Left lung (tissue), 14 donors: ENCODE results near the gene CAPZA2. TPM values are rescaled to one million over a fixed set of nuclear protein-coding genes. Genes with fewer than 3 reads are reported as not detected.
"Not testable (repeated sequence)": the region's sequence is repeated elsewhere in the genome, so short reads cannot be mapped to it uniquely, and the experiment has no call there.

ENCODE experiments used
- ATAC-seq: fragments of 200-7000 bp; cut with Tn5 transposase; one replicate; pipeline ENCODE4 v1.9.1; 2020; ENCODE audit warnings: moderate library complexity
- DNase-seq, 4 donors: peaks; one replicate each; pipeline ENCODE4 v3.0.0-alpha.2; 2013 to 2020
- H3K27ac ChIP-seq, 2 donors: fragments of 200-600 bp; sonication (generic) in 1 of 2; one replicate each; pipeline versions ENCODE4 v1.5.0 to v1.8.0; 2020 to 2021
- H3K27me3 ChIP-seq, 2 donors: fragments of 200-600 bp; sonication (generic) in 1 of 2; one replicate each; pipeline versions ENCODE4 v1.5.0 to v1.8.0; 2020 to 2021
- H3K36me3 ChIP-seq, 2 donors: fragments of 200-600 bp; sonication (generic) in 1 of 2; one replicate each; pipeline versions ENCODE4 v1.5.0 to v1.8.0; 2020 to 2021
- H3K4me1 ChIP-seq, 2 donors: fragments of 200-600 bp; one replicate each; pipeline ENCODE4 v1.8.0; 2021
- H3K4me3 ChIP-seq, 2 donors: fragments of 200-600 bp; sonication (generic) in 1 of 2; one replicate each; pipeline versions ENCODE4 v1.5.0 to v1.8.0; 2020 to 2021; ENCODE audit warnings: mild to moderate bottlenecking in 1 of 2
- H3K9me3 ChIP-seq, 2 donors: fragments of 200-600 bp; sonication (generic) in 1 of 2; one replicate each; pipeline versions ENCODE4 v1.5.0 to v1.8.0; 2020 to 2021
- CTCF ChIP-seq, 2 donors: fragments of 200-600 bp; sonication (generic) in 1 of 2; IDR thresholded peaks; one replicate each; pipeline versions ENCODE4 v1.5.0 to v1.8.0; 2021; ENCODE audit warnings: antibody characterized with exemption in 2 of 2
- intact Hi-C, 2 donors: fragments of 100-400 bp; cut with DNase I; formaldehyde crosslinking; loops; one replicate each; pipeline versions ENCODE4 v1.11.2 to v1.14.2; 2022
- long read RNA-seq, 12 donors: library from polyadenylated mRNA in 2 of 12; unstranded in 2 of 12; transcript quantifications; one replicate each; pipeline ENCODE4 v2.0.0 and lab custom pipeline, GENCODE V29; 2019 to 2026
- polyA plus RNA-seq, 6 donors: library from polyadenylated mRNA; unstranded; fragments of 120-200 nt; gene quantifications; one replicate each; pipeline ENCODE4 v1.2.1, GENCODE V29; 2013; ENCODE audit not compliant: insufficient read length in 6 of 6
- total RNA-seq, 2 donors: library from RNA; stranded (reverse); fragmentation: NEBNext Ultra II Directional; extraction: Animal tissue kit (Norgen Biotek cat#: 25700); gene quantifications; one replicate each; pipeline ENCODE4 v1.2.1, GENCODE V29; 2021
- donor health status: DM: no; HTN: yes; CAD: no.
- donor health status: DM: no; HTN: no; CAD: no.

CAPZA2 gene
- 100 to 1,000 TPM; 234 to 286 TPM for total RNA-seq
- polyA plus RNA-seq = 100 to 1,000 TPM; 129 to 163 (median 144) TPM
- long read RNA-seq, donor 1, full-length matches to known transcripts = 77 of 88 reads
- long read RNA-seq, donor 1, partial matches to known transcripts = 11 of 88 reads
- long read RNA-seq, donor 1, other reads (novel, unspliced or antisense) = 0 of 88 reads
- long read RNA-seq, donor 2, full-length matches to known transcripts = 50 of 50 reads
- long read RNA-seq, donor 2, partial matches to known transcripts = 0 of 50 reads
- long read RNA-seq, donor 2, other reads (novel, unspliced or antisense) = 0 of 50 reads
- long read RNA-seq, donor 3, full-length matches to known transcripts = 64 of 101 reads
- long read RNA-seq, donor 3, partial matches to known transcripts = 37 of 101 reads
- long read RNA-seq, donor 3, other reads (novel, unspliced or antisense) = 0 of 101 reads
- long read RNA-seq, donor 4, full-length matches to known transcripts = 52 of 66 reads
- long read RNA-seq, donor 4, partial matches to known transcripts = 8 of 66 reads
- long read RNA-seq, donor 4, other reads (novel, unspliced or antisense) = 6 of 66 reads
- long read RNA-seq, donor 5, full-length matches to known transcripts = 55 of 86 reads
- long read RNA-seq, donor 5, partial matches to known transcripts = 31 of 86 reads
- long read RNA-seq, donor 5, other reads (novel, unspliced or antisense) = 0 of 86 reads
- long read RNA-seq, donor 6, full-length matches to known transcripts = 83 of 83 reads
- long read RNA-seq, donor 6, partial matches to known transcripts = 0 of 83 reads
- long read RNA-seq, donor 6, other reads (novel, unspliced or antisense) = 0 of 83 reads
- long read RNA-seq, donor 7, full-length matches to known transcripts = 54 of 54 reads
- long read RNA-seq, donor 7, partial matches to known transcripts = 0 of 54 reads
- long read RNA-seq, donor 7, other reads (novel, unspliced or antisense) = 0 of 54 reads
- long read RNA-seq, donor 8, full-length matches to known transcripts = 61 of 61 reads
- long read RNA-seq, donor 8, partial matches to known transcripts = 0 of 61 reads
- long read RNA-seq, donor 8, other reads (novel, unspliced or antisense) = 0 of 61 reads
- long read RNA-seq, donor 9 = 0 reads
- long read RNA-seq, donor 10, full-length matches to known transcripts = 21 of 28 reads
- long read RNA-seq, donor 10, partial matches to known transcripts = 5 of 28 reads
- long read RNA-seq, donor 10, other reads (novel, unspliced or antisense) = 2 of 28 reads
- long read RNA-seq, donor 11, full-length matches to known transcripts = 78 of 89 reads
- long read RNA-seq, donor 11, partial matches to known transcripts = 11 of 89 reads
- long read RNA-seq, donor 11, other reads (novel, unspliced or antisense) = 0 of 89 reads
- long read RNA-seq, donor 12, full-length matches to known transcripts = 57 of 57 reads
- long read RNA-seq, donor 12, partial matches to known transcripts = 0 of 57 reads
- long read RNA-seq, donor 12, other reads (novel, unspliced or antisense) = 0 of 57 reads

- H3K9me3 ChIP-seq = no peaks in the 10 kb centered on the region
- peak within 1 kb of the TSS; percentile 99 to 100 for H3K27ac ChIP-seq
- H3K36me3 ChIP-seq = no peaks in the 10 kb centered on the region
- intact Hi-C loops = no loop called here
- peak within 1 kb of the TSS; percentile 89 to 94 for H3K4me3 ChIP-seq
- H3K27me3 ChIP-seq = no peaks in the 10 kb centered on the region
- peak; percentile 20 to 57 for TF ChIP-seq CTCF (IDR thresholded peaks at IDR 0.05)
- ATAC-seq = peak; percentile 96
- H3K4me1 ChIP-seq = peaks cover 13 to 64% of the 10 kb centered on the region in 2 donors
- peak; percentile 91 to 99 (median 94) for DNase-seq
Measured at GRCh38 chr7:116862234-116862950, at the start of gene CAPZA2. TSS of gene CAPZA2 (plus strand) at chr7:116862587. CDS start at chr7:116862612, 25 bp downstream.

GRCh38 chr7:116812860-116813259 lies 49.5 kb upstream of the CAPZA2 start:
- ATAC-seq (no peak), DNase-seq (no peak)
- no peak overlapping the region for H3K27ac ChIP-seq
- intact Hi-C loops = loop anchor here in 1 of 2 donors (5.0 to 10.0 kb wide), 2 partner anchors 221 to 568 kb away; no protein-coding TSS in a partner anchor
- H3K36me3 ChIP-seq = no peaks in the 10 kb centered on the region
- peaks cover 0 to 7% of the 10 kb centered on the region in 2 donors for H3K4me1 ChIP-seq
- H3K4me3 ChIP-seq = no peak overlapping the region
- TF ChIP-seq CTCF (IDR thresholded peaks at IDR 0.05) = no peak
- H3K27me3 ChIP-seq = no peaks in the 10 kb centered on the region
- H3K9me3 ChIP-seq = no peaks in the 10 kb centered on the region

- DNase-seq, H3K4me1 ChIP-seq, H3K36me3 ChIP-seq, H3K27ac ChIP-seq, H3K27me3 ChIP-seq, H3K4me3 ChIP-seq, H3K9me3 ChIP-seq, ATAC-seq: not testable (repeated sequence)
- intact Hi-C loops = loop anchor here in 1 of 2 donors (5.0 to 10.0 kb wide), 2 partner anchors 221 to 569 kb away; no protein-coding TSS in a partner anchor
Measured at GRCh38 chr7:116813371-116813770, 49.0 kb upstream of the CAPZA2 start.

- no peak for TF ChIP-seq CTCF (IDR thresholded peaks at IDR 0.05)
- Histone ChIP-seq H3K27me3 (no peaks in the 10 kb centered on the region), H3K36me3 (no peaks in the 10 kb centered on the region), H3K4me1 (peaks cover 0 to under 1% of the 10 kb centered on the region in 2 donors), H3K4me3 (no peak overlapping the region), H3K9me3 (no peaks in the 10 kb centered on the region), H3K27ac (no peak overlapping the region)
- intact Hi-C loops = loop anchor here in 1 of 2 donors (10.0 kb wide), 1 partner anchor 570 kb away; no protein-coding TSS in a partner anchor
- DNase-seq = no peak
- no peak for ATAC-seq
Measured at GRCh38 chr7:116815041-116815440, 47.3 kb upstream of the CAPZA2 start.
